ENCODE results near the gene C16orf95.
"Not testable (repeated sequence)": the region's sequence is repeated elsewhere in the genome, so short reads cannot be mapped to it uniquely, and the experiment has no call there.

C16orf95 gene, protein sequence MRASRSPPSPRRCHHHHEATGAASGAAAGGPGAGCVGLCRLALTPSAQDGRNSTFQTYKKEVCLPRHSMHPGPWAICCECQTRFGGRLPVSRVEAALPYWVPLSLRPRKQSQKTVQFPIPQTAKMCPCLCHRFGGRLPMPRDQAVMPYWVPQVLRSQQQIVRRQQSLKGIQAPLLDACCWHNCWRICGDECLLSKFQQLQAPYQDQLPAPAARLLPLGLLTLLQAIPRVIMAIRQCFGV

GRCh38 chr16:87316923-87317749 is at the start of gene C16orf95:
Gene C16orf95 (minus strand): TSS chr16:87317392. CDS start chr16:87317242, 150 bp downstream.
- peak; percentile 96 to 98 (median 97) for DNase-seq

GRCh38 chr16:87366930-87367329 is 49.7 kb upstream of the C16orf95 start:
- DNase-seq: no peak

GRCh38 chr16:87366288-87366687 is 49.1 kb upstream of the C16orf95 start:
- DNase-seq: no peak

GRCh38 chr16:87365021-87365713 is 48.0 kb upstream of the C16orf95 start:
- DNase-seq: no peak

- no peak for DNase-seq
These were observed 46.7 kb upstream of the C16orf95 start for GRCh38 chr16:87363771-87364455.

GRCh38 chr16:87362828-87363559 is 45.8 kb upstream of the C16orf95 start:
- DNase-seq: not testable (repeated sequence)

DNA sequence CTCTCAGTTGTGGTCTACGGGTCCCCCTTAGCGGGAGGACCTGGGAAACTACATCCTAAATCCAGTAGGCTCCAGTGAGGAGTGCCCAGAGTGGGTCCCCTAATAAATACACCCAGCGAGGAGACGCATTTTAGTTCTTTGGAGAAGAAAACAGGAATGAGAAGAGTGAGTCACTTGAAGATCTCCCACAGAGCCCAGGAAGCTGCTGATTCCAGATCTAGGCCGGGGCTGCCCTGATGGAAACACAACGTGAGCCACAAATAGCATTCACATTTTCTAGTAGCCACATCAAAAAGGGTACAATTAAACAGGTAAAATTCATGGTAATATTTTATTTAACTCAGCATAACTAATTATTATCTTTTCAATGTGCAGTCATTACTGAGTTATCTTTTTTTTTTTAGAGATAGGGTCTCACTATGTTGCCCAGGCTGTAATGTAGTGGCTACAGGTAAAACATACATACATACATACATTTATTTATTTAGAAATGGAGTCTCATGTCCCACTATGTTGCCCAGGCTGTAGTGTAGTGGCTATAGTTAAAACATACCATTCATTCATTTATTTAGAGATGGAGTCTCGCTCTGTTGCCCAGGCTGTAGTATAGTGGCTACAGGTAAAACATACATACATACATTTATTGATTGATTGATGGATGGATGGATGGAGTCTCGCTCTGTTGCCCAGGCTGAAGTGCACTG is 44.9 kb upstream of the C16orf95 start:
- no peak for DNase-seq

GRCh38 chr16:87360862-87361610 is 43.8 kb upstream of the C16orf95 start:
- no peak for DNase-seq

DNA sequence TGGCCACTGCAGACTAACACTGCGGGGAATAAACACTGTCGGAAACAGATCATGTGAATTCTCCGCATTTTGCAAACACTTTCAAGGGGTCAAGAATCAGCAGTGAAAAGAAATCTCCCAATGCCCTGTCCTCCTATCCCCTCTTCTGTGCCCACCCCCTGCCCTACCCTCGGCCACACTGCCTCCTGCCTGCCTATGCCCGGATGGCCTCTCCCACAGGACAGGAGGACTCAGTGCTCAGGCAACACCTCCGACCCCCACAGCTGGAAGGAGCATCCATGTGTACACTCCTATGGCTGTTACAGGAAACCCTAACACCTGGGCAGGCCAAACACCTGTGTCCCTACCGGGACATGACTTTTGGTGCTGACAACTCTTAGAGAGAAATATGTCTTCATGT is 41.9 kb upstream of the C16orf95 start:
- no peak for DNase-seq

- no peak for DNase-seq
These were observed 41.5 kb upstream of the C16orf95 start for GRCh38 chr16:87358696-87359095.

GRCh38 chr16:87358250-87358649 is 41.1 kb upstream of the C16orf95 start:
- no peak for DNase-seq

DNA sequence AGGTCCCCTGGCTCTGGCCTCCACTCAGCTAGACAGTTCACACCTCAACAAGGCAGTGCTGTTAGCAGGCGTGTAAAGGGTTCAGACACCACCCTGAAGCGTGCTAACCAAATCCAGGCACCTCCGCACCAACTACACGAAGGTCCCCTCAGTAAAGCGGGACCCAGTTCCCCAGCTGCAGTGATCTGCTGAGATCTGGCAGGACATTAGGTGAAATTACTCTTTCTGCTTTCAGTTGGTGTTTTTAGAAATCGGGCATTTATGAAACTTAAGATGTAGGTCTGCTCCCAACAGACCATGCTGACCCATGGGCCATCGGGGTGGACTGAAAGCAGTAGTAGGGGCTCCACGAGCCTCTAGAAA is 39.3 kb upstream of the C16orf95 start:
- DNase-seq: no peak

- no peak for DNase-seq
These were observed 36.4 kb upstream of the C16orf95 start for GRCh38 chr16:87353613-87354012.

DNA sequence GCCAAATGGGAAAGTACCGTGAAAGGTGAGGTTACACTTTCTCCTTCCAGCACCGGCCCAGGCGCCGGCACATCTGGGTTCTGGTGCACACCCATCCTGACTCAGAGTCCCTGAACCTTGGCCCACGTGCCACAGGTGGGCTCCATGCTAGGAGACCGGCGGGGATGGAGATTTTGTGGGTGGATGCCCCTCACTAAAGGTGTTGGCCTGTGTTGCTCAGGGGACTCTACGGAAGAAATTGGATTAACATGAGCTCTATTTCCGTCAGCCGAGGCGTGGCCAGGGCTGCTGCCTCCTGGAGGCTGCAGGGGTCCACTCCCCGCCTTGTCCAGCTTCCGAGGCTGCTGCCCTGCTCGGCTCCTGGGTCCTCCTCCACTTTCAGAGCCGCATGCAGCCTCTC is 35.6 kb upstream of the C16orf95 start:
- no peak for DNase-seq

GRCh38 chr16:87351320-87351698 is 34.1 kb upstream of the C16orf95 start:
- no peak for DNase-seq

DNA sequence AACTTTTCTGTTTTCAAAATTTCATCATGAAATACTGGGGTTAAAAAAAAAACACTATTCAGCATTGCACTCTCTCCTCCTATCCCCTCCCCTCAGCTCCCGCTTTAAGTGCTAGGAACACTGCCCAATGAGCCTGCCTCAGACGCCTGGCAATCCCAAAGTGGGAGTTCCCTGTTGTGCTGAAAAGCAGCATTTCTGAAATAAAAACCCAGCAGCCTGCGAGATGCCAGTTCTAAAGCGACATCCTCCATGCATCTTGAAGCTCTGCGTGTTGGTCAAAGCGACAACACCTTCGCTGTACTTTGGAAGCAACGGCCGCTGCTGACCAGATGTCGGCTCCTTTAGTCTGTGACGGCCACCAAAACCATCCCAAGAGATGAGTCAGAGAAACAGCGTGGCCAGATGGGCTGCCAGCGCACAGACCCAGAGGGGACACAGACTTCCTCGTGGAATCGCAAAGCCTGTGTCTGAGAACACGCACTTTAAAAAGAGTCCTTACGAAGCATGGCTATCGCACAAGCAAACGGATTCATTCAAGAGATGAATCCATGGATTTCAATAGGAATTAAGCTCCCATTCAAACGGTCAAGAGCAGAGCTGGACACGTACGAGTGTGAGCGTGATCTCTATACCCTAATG is 33.6 kb upstream of the C16orf95 start:
- DNase-seq: no peak

DNA sequence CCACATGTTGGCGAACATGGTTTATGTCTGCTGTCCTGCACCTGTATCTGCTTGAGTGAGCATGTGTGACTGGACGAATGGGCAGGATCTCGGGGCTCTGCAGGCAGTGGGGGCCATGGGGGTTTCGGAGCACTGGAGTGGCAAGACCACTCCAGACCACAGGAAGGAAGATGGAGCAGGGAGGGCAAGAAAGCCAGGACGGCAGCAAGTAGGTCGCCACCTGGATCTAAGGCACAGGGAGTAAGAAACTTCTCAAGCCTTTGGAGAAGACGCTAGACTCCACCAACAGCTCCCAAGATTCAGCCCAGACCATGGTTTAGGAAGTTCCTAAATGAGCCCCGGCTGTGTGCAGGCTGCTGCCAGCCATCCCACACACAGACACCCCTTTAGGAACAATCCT is 32.8 kb upstream of the C16orf95 start:
- DNase-seq: no peak

GRCh38 chr16:87348616-87349157 is 31.5 kb upstream of the C16orf95 start:
- no peak for DNase-seq

DNA sequence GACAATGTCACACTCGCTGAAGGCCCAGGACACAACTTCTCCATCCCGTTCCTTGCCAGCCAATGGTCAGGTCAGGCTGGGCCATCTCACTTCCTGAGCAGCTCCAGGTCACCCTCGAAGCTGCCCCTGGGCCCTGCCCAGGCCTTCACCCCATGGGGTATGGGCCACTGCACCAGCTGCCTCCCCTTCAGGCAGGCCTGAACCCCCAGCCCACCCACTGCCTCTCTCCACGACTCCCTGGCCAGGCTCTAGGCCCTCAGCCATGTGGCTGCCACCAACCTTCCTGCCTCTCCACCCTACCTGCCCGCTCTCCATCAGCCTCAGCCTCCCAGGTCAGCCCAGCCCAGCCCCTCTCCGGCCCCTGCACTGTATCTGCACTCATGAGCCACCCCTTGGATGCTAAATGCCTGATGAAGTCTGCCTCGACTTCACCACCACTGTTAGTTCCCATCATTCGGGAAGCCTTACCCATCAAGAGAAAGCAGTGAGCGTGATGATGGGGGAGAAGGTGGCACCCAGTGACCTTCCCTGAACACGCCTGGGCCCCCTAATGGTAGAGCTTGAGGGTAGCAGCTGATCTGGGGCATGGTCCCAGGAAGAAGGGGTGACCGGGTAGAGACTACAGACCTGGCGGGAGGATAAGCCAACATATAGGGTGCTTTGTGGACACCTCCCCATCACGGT is 30.9 kb upstream of the C16orf95 start:
- DNase-seq: no peak
